NCI-H2107 treated with DMSO at 0.1 percent for 48 hours (cell line): Measurements from ENCODE around the gene GPR85.
A peak's percentile ranks its signal among the peaks of the same experiment; 100 is the strongest.
"Not testable (repeated sequence)": the region's sequence is repeated elsewhere in the genome, so short reads cannot be mapped to it uniquely, and the experiment has no call there.

ENCODE experiments used
- DNase-seq: peaks from one replicate; lab custom pipeline; 2025; ENCODE audit not compliant: unreplicated experiment; lab: John Stamatoyannopoulos, UW

GPR85 gene, protein sequence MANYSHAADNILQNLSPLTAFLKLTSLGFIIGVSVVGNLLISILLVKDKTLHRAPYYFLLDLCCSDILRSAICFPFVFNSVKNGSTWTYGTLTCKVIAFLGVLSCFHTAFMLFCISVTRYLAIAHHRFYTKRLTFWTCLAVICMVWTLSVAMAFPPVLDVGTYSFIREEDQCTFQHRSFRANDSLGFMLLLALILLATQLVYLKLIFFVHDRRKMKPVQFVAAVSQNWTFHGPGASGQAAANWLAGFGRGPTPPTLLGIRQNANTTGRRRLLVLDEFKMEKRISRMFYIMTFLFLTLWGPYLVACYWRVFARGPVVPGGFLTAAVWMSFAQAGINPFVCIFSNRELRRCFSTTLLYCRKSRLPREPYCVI

DNA sequence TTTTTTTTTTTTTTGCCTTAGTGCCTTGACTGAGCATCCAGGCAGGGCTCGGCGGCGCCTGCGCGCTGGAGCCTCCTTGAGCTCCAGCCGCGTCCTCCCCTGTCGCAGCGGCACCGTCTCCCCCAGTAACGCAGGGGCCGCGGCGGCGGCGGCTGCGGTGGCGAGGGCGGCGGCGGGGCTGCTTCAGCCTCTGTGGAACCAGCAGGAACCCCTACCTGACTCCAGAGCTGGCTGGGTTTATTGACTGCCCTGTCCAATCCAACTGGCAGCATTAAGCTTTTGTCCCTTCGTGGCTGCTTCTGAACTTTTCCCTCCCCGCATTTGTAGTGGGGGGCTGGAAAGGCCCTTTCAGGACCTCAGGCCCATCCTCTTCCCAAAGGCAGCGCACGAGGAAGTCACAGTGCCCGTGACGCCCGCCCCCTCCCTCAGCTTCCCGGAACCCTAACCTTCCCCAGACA lies at the start of gene GPR85:
TSS of gene GPR85 (minus strand) at position 397 of the 458 bp plus-strand sequence. CDS start 2,106 bp downstream, outside the sequence.
- DNase-seq = peak; percentile 32

- DNase-seq = no peak
Observed at GRCh38 chr7:113134025-113134424, 47.4 kb upstream of the GPR85 start.

DNA sequence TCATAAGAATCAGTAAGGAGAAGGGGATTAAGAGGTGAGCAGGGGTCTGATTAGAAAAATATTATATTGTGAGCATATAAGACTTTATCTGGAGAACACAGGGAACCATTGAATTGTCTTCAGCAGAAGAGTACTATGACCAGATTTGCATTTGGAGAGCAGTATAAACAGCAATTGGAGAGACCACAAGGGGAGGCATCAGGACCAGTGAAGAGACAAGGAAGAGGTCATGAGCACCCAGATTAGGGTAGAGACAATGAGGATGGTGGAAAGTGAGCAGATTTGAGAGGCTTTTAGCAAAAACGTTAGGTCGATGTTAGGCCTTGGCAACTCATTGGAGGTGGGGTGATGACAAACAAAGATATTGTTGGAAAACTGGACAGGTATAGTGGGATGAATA lies 44.7 kb upstream of the GPR85 start:
- no peak for DNase-seq

DNA sequence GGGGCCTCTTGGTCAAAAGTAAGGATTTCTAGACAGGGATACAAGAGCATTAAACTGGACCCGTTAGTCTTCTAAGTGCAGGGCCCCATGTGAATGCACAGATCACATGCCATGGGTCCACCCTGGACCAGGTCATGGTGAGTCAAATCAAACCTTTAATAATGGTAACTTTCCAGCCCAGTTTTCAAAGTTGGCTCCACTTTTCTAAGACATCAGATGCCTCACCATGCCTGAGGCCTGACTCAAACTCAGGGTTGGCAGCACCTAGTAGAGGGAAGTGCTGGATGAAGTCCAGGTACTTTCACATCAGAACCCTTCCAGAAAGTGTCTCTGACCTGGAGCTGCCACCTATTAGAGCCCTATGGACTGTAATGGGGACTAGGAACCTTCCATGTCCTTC lies 41.4 kb upstream of the GPR85 start:
- no peak for DNase-seq

DNA sequence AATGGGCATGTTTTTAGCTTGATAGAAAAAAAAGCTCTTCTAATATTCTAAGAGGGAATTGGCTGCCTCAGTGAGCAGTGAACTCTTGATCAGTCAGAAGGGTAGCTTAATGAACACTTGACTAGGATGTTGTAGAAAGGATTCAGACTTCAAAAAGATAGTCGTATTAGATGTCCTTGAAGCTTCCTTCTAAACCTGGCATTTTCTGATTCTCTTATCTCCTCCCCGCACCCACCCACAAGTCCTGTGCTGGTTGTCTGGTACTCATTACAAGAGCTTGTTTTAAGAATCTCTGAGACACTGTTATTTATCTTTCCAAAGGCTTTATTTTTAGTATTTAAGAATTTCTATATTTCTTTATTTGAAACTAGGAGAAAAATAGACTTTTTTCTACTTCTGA lies 39.1 kb upstream of the GPR85 start:
- DNase-seq = no peak

- DNase-seq = no peak
Observed at GRCh38 chr7:113122744-113123143, 36.1 kb upstream of the GPR85 start.

DNA sequence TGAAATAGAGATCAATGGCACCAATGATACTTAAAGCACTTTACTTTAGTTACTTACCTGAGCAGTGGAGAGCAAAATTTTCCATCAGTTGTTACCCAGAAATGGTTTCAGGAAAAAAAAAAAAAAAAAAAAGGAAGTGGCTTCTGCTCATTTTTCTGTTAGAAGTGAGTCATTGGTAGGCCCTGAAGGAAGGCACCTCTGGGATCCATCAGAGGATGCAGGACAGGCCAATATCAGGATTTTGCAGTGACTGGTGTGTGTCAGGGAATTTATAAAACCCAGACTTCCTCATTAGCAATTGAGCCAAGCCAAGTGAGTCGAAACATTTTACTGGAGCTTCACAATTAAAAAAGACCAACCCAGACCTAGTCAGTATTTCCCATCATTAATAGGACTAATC lies 34.0 kb upstream of the GPR85 start:
- DNase-seq = no peak

DNA sequence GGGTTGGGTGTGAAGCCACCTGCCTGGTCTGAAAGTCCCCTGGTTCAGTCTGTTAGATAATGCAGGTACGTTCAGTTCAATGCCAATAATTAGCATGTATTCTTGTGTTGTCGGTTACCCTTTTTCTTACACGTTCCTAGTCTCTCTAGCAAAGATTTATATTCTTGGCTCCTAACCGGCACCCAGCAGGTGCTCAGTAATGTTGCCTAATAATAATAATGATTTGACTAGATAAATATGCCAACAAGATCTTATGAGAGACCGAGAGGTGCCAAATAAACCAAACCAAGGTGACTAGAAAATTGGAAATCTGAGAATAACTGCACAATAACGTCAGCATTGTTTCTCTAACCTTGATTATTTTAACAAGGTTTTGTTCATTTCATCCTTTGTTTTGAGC lies 32.8 kb upstream of the GPR85 start:
- no peak for DNase-seq

DNA sequence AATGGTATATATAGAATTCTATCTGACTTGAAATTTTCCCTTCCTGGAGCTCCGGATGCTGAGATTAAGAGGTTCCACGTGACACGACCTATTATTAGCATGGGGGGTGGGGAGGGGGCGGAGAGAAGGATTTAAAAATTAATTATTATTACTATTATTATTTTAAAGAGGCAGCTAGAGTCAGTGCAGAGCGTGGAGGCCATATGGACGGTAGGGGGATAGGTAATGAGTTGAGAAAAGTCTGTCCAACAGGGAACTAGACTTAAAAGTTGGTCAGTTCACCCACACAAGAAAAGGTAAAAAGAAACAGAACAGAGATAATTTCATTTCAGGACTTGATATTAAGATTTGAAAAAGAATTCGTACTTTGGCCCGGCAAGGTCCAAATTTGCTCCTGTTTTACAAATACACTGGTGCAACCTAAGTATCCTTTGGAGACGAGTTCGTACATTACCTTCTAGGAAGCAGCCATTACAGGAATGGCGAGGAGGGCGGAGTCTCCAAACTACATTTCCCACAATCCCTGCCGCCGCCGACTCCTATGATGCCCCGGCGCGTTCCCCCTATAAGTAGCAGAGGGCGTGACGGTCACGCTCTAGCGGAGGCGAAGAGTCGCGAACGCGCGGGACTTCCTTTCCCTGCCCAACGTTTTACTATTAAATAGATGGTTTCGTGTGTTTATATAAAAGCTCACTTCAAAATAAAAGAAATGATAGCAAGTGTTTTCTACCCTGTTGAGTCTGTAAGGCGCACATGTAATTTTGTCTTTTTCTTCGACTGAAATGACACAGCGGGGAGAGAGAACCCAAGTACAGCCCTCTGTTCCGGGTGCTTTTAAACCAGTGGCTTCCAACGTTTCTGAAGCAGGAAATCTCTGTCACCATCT lies 31.7 kb upstream of the GPR85 start, which contains the start of gene SMIM30:
TSS of gene SMIM30 (minus strand) at position 481 of the 886 bp plus-strand sequence. CDS start 976 bp downstream, outside the sequence.
- DNase-seq = peak; percentile 91

DNA sequence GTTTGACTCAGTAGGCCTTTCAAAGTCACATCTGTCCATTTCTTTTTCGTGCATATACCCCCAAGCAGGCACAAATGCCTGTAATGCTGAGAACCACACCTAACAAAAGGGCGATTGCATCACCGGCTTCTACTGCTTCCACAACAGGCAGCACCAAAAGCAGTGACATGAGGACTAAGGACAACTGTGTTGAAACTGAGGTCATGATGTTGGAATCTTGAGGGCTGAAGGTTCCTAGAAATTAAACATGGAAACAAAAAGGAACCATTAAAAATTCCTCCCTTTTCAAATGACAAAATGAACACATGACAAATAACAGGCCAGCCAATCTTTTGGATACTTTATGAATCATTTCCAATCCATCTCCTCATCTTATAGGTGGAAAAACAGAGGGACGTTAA lies 30.7 kb upstream of the GPR85 start:
- DNase-seq = not testable (repeated sequence)

GRCh38 chr7:113113912-113114311 lies 27.3 kb upstream of the GPR85 start:
- no peak for DNase-seq

- no peak for DNase-seq
Observed at GRCh38 chr7:113109718-113110117, 23.1 kb upstream of the GPR85 start.

DNA sequence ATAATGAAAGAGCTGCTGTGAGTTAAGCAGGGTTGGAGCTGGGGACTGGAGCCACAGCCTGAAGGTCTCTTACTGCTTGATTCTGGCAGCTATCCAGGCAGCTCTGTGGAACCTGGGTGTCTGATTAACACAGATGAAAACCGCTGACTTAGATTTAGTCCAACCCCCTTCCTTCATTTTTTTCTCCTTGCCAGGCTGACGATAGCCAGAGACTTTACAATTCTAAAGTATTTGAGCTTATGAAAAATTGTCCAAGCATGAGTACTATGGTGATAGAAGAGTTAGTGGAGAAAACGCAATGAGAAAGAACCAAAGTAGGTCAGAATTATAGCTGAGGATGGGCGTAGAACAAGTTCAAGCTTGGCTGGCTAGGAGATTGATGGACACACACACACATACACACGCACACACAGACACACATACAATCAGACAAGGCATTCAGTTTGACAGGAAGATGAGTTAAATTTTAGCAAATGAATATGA lies 13.5 kb upstream of the GPR85 start:
- DNase-seq = peak; percentile 18

DNA sequence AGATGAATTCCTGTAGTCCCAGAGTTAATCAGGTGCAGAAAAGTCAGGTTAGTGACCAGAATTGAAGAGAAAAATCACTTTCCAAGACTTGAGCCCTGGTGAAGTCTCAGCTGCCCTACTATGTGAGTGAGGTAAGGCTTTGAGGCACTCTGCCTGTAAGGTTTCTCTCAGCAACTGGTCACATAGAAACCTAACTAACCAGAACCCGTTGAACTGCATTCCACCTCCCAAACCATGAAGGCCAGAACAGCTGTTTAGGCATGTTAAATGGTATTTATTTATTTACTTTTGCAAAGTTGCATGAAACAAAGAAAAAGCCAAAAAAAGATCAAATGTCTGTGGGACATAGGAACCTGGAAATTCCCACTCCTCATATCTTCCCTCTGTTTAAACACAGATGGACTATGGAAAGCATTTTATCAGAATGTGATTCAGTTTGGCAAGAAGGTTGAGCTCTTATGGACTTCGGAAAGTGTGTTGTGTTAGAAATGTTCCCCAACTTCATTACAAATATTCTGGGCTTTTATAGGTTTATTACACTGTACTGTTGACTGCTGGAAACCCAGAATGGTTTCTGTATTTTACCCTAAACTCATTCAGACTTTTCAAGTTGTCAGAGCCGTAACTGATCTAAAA lies 12.8 kb upstream of the GPR85 start:
- DNase-seq = no peak

DNA sequence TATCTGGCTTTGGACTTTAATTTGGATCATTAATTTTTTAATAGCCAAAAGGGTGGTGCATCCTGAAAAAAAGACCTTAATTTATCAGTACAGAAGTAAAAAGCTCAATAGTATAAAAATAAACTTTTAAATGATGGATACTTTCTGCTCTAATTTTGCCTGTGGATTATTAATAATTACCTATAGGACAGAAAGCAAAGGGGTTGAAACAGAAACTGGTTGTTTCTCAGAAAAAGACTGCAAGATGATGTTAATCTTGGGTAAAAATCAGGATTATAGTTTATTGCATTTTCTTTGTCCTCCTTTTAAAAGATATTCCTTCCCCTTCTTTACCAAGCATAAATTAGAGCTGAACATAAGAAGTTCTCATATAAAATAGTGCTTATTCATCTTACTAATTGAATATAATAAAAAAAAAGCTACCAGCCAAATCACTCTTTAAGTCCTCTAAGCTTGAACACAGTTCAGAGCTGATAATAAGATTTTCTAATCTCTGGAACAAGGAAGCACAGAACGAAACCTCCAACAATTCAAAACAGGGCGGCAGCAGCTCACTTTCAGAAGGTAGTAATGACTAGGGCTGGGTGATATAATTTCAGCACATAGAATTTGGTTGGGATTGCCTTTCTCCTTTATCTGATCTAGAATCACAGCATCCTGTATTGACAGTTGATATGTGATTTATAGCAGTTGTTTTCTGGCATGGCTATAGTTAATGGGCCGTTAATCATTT lies 8.1 kb upstream of the GPR85 start:
- DNase-seq = no peak

- no peak for DNase-seq
Observed at GRCh38 chr7:113093561-113093960, 6.9 kb upstream of the GPR85 start.

DNA sequence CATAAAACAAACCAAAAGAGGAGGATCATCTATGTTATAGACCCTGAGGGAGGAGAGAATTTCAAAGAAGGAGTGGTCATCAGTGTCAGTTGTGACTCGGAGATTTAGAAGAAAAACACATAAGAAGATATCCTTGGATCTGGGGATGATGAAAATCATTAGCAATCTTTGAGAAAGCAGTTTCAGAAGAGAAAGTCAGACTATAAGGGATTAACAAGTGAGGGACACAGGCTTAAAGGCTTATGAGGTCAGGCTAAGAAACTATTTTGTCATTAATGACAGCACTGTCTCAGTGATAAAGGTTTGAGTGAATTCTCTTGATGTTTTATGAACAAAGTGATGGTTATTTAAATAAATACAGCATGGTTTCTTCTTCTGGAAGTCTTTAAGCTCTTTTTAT lies 6.1 kb upstream of the GPR85 start:
- no peak for DNase-seq

DNA sequence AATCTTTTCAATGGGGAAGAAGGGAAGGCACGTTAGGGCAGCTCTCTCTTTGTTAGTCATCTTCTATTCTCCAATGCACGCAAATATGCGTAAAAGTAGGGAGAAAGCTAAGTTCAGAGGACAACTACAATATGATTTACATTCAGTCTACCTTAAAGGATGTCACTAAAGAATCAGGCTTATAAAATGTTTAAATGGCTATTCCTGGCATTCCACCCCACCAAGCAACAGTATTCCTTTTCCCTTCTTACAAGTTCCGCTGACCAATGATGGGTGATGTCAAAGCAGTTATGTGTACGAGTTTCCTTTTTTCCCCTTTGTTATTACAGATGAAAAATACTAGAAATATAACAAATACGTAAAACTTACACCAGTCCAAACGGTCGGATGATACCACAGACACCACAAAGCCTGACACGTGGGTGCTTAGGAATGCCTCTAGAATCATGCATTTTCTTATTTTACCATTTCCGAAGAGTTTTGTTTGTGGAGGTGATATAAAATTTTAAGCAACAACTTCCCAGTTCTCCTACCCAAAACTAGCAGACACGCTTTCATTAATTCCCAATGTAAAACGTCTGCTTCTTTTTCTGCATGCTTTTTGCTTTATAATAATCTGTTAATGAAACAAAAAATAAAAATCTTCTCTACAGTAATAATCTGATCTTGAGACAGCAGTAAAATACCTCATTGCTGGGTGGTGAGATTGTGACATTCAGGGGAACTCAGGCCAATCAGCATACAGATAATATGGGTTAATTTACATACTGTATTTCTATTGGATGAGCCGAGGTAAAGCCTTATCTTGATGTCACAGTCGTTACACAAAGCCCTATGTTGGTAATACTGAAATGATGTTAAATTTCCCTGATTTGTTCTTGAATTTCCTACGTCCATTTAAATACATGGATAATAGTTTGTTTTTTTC lies 708 bp upstream of the GPR85 start:
- no peak for DNase-seq

DNA sequence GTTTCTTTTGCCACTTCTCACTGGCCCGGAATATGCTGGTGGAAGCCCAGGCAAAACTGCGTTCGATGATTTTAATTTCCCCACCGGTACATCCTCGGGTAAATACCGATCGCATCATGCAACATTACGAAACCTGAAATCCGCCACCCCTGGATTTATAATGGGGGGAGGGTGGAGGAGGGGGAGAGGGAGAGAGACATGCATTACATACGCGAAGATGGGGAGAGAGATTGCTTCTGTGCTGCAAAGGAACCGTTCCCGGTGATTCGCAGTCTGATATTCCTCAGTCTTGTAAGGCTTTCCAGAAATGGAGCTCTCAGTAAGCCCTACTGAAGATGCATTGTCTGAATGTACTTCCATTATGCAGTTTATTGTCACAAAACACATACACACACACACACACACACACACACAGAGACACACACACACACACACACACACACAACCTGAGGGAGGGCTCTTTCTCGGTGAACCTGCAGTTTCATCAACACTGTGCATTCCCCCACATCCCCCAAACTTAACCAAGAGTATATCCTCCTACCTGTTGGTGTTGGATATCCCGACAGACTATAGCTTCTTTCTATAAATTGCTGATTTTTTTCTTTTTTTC lies 741 bp downstream of the GPR85 start:
- no peak for DNase-seq
